K562 (cell line): ENCODE data around the gene FAM98C. TPM values are rescaled to one million over a fixed set of nuclear protein-coding genes. Genes with fewer than 3 reads are reported as not detected.
A peak's percentile ranks its signal among the peaks of the same experiment; 100 is the strongest.

ENCODE experiments used
- CREB1 ChIP-seq, 2 experiments: sonication (generic) in 1 of 2; formaldehyde crosslinking in 1 of 2; IDR thresholded peaks; 2 replicates each; pipeline versions ENCODE4 v1.6.1 to v1.8.0; 2012 to 2022; ENCODE audit warnings: inconsistent platforms in 1 of 2, mild to moderate bottlenecking in 1 of 2, missing genetic modification reagents in 1 of 2, moderate library complexity in 1 of 2
- ID3 ChIP-seq, 2 experiments: fragments of 250-450 bp in 1 of 2; fragments of 450-650 bp in 1 of 2; sonication (Bioruptor Pico) in 1 of 2; IDR thresholded peaks; 2 replicates each; pipeline versions ENCODE4 v1.6.1 to v1.8.0; 2016 to 2021; ENCODE audit warnings: mild to moderate bottlenecking in 2 of 2, moderate library complexity in 2 of 2, missing compliant biosample characterization in 1 of 2, missing genetic modification characterization in 1 of 2
- KDM1A ChIP-seq, 2 experiments: fragments of 450-650 bp; IDR thresholded peaks; 2 replicates each; pipeline ENCODE4 v1.6.1; 2016; ENCODE audit warnings: mild to moderate bottlenecking in 2 of 2
- NKRF ChIP-seq: fragments of 450-650 bp; IDR thresholded peaks from 2 replicates; pipeline ENCODE4 v1.6.1; 2016; ENCODE audit warnings: borderline replicate concordance
- ZBTB7A ChIP-seq: IDR thresholded peaks from 2 replicates; pipeline ENCODE4 v1.6.1; 2011; ENCODE audit warnings: low read depth, mild to moderate bottlenecking, low read length, moderate library complexity, borderline replicate concordance; ENCODE audit not compliant: control insufficient read depth
- polyA plus RNA-seq, 8 experiments: library from polyadenylated mRNA; depleted of rRNA in 4 of 8; stranded (reverse) in 5 of 8; unstranded in 3 of 8; fragments of >200 nt; fragmentation: Nextera tagmentation in 2 of 8; fragmentation: Illumina TruSeq in 1 of 8; extraction: Ambion mirVana in 2 of 8; extraction: Trizol in 1 of 8; gene quantifications; 2 replicates each; pipeline versions ENCODE4 v1.2.1 to v1.2.3, GENCODE V29; 2011 to 2014; ENCODE audit warnings: inconsistent platforms in 1 of 8, missing spikeins in 1 of 8
- total RNA-seq, 7 experiments: library from RNA; depleted of rRNA in 6 of 7; stranded (reverse); fragments of >200 nt in 6 of 7; fragmentation: Illumina TruSeq in 2 of 7; extraction: Trizol in 2 of 7; gene quantifications; 2 replicates each; pipeline versions ENCODE4 v1.2.1 to v1.2.3, GENCODE V29; 2011 to 2021; ENCODE audit warnings: low replicate concordance in 1 of 7
- TF ChIP-seq, protein P1 (sequence below): fragments of 250-450 bp; sonication (Bioruptor Pico); IDR thresholded peaks from 2 replicates; pipeline ENCODE4 v1.4.0; 2020; ENCODE audit warnings: mild to moderate bottlenecking, moderate library complexity
- TF ChIP-seq, protein P2 (sequence below), 2 experiments: fragments of 450-650 bp; IDR thresholded peaks; 2 replicates each; pipeline ENCODE4 v1.6.1; 2018; ENCODE audit warnings: mild to moderate bottlenecking in 2 of 2, low read depth in 1 of 2; ENCODE audit not compliant: partially characterized antibody in 2 of 2

The FAM98C gene
- total and polyA plus RNA-seq, 9 of the 15 experiments (the other 6 are each of a cell fraction or from before 2014, with no cell fraction given): 1.7 to 43.8 (median 13.7) TPM

GRCh38 chr19:38375098-38375493 lies 27.8 kb upstream of the FAM98C start (continued):
- TF ChIP-seq, protein P1, sequence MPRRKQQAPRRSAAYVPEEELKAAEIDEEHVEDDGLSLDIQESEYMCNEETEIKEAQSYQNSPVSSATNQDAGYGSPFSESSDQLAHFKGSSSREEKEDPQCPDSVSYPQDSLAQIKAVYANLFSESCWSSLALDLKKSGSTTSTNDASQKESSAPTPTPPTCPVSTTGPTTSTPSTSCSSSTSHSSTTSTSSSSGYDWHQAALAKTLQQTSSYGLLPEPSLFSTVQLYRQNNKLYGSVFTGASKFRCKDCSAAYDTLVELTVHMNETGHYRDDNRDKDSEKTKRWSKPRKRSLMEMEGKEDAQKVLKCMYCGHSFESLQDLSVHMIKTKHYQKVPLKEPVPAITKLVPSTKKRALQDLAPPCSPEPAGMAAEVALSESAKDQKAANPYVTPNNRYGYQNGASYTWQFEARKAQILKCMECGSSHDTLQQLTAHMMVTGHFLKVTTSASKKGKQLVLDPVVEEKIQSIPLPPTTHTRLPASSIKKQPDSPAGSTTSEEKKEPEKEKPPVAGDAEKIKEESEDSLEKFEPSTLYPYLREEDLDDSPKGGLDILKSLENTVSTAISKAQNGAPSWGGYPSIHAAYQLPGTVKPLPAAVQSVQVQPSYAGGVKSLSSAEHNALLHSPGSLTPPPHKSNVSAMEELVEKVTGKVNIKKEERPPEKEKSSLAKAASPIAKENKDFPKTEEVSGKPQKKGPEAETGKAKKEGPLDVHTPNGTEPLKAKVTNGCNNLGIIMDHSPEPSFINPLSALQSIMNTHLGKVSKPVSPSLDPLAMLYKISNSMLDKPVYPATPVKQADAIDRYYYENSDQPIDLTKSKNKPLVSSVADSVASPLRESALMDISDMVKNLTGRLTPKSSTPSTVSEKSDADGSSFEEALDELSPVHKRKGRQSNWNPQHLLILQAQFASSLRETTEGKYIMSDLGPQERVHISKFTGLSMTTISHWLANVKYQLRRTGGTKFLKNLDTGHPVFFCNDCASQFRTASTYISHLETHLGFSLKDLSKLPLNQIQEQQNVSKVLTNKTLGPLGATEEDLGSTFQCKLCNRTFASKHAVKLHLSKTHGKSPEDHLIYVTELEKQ: no peak
- TF ChIP-seq ZBTB7A (0 out of 2 replicates have a peak, but pooled peaks have one; percentile 6), NKRF (peak; percentile 55; the same call in 1 of the 2 replicates), ID3 (CRISPR knock-in tag; IDR thresholded peaks at IDR 0.05) (no peak), ID3 (tag; IDR thresholded peaks at IDR 0.05) (0 out of 2 replicates have a peak, but pooled peaks have one; percentile 4), KDM1A (IDR thresholded peaks at IDR 0.05) (no peak), CREB1 (IDR thresholded peaks at IDR 0.05) (no peak), CREB1 (CRISPR knock-in tag; IDR thresholded peaks at IDR 0.05) (no peak)
- TF ChIP-seq, protein P2, sequence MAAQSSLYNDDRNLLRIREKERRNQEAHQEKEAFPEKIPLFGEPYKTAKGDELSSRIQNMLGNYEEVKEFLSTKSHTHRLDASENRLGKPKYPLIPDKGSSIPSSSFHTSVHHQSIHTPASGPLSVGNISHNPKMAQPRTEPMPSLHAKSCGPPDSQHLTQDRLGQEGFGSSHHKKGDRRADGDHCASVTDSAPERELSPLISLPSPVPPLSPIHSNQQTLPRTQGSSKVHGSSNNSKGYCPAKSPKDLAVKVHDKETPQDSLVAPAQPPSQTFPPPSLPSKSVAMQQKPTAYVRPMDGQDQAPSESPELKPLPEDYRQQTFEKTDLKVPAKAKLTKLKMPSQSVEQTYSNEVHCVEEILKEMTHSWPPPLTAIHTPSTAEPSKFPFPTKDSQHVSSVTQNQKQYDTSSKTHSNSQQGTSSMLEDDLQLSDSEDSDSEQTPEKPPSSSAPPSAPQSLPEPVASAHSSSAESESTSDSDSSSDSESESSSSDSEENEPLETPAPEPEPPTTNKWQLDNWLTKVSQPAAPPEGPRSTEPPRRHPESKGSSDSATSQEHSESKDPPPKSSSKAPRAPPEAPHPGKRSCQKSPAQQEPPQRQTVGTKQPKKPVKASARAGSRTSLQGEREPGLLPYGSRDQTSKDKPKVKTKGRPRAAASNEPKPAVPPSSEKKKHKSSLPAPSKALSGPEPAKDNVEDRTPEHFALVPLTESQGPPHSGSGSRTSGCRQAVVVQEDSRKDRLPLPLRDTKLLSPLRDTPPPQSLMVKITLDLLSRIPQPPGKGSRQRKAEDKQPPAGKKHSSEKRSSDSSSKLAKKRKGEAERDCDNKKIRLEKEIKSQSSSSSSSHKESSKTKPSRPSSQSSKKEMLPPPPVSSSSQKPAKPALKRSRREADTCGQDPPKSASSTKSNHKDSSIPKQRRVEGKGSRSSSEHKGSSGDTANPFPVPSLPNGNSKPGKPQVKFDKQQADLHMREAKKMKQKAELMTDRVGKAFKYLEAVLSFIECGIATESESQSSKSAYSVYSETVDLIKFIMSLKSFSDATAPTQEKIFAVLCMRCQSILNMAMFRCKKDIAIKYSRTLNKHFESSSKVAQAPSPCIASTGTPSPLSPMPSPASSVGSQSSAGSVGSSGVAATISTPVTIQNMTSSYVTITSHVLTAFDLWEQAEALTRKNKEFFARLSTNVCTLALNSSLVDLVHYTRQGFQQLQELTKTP (IDR thresholded peaks at IDR 0.05; ENCODE audit: low read depth in 1 of 2, partially characterized antibody in 2 of 2): peak in 1 of 2 experiments; percentile 10
